ENCODE data around the gene PEF1.

- no peak for TF ChIP-seq CTCF (IDR thresholded peaks at IDR 0.05)
- TF ChIP-seq POLR2A (IDR thresholded peaks at IDR 0.05): no peak
Observed at GRCh38 chr1:31691446-31691845, 46.8 kb upstream of the PEF1 start.
